HEK293 (cell line): Measurements from ENCODE around the gene LRRC34.
A peak's percentile ranks its signal among the peaks of the same experiment; 100 is the strongest.

Experiments
- CTCF ChIA-PET: fragments of 350-600 bp; formaldehyde crosslinking; extraction: SDS; loops from one replicate; lab custom pipeline; 2021; ENCODE audit warnings: antibody characterized with exemption; lab: Yijun Ruan, JAX
- POLR2A ChIA-PET: fragments of 300-600 bp; formaldehyde crosslinking; extraction: SDS; loops from one replicate; lab custom pipeline; 2020; ENCODE audit warnings: antibody characterized with exemption, inconsistent platforms; lab: Yijun Ruan, JAX
- H3K27ac ChIP-seq: fragments of 200-500 bp; sonication (Bioruptor generic); 2 replicates; pipeline ENCODE4 v1.5.1; 2014; ENCODE audit warnings: low read depth, low read length, control low read depth, inconsistent platforms; ENCODE audit errors: extremely low read depth
- H3K36me3 ChIP-seq, 2 experiments: fragments of 200-500 bp in 1 of 2; sonication (Bioruptor generic) in 1 of 2; 1 replicate in 1 of 2; 2 replicates in 1 of 2; pipeline ENCODE4 v1.5.1; 2014 to 2017; ENCODE audit warnings: inconsistent platforms in 2 of 2, low read length in 2 of 2; ENCODE audit not compliant: control insufficient read depth in 2 of 2, insufficient read depth in 1 of 2
- H3K4me1 ChIP-seq: fragments of 200-500 bp; sonication (Bioruptor generic); 2 replicates; pipeline ENCODE4 v1.5.1; 2014; ENCODE audit warnings: mild to moderate bottlenecking, low read length, inconsistent platforms; ENCODE audit not compliant: control insufficient read depth, insufficient read depth
- H3K4me3 ChIP-seq: 2 replicates; pipeline ENCODE4 v1.5.1; 2011; ENCODE audit warnings: low read depth, mild to moderate bottlenecking, control low read depth, low read length, moderate library complexity
- H3K9me3 ChIP-seq: fragments of 200-500 bp; sonication (Bioruptor generic); 2 replicates; pipeline ENCODE4 v1.5.1; 2014; ENCODE audit warnings: low read depth, low read length, inconsistent platforms; ENCODE audit not compliant: control insufficient read depth, insufficient read depth
- GLIS1 ChIP-seq: fragments of 450-650 bp; formaldehyde crosslinking; IDR thresholded peaks from 2 replicates; pipeline ENCODE4 v1.5.1; 2016; ENCODE audit warnings: missing biosample characterization, missing genetic modification characterization
- HOXD13 ChIP-seq: sonication (generic); formaldehyde crosslinking; IDR thresholded peaks from 2 replicates; pipeline ENCODE4 v1.8.0; 2022; ENCODE audit warnings: missing genetic modification reagents, borderline replicate concordance
- PRDM1 ChIP-seq: fragments of 450-650 bp; formaldehyde crosslinking; IDR thresholded peaks from 2 replicates; pipeline ENCODE4; 2016; ENCODE audit warnings: missing biosample characterization, missing genetic modification characterization
- WT1 ChIP-seq: fragments of 450-650 bp; formaldehyde crosslinking; IDR thresholded peaks from 2 replicates; pipeline ENCODE4 v1.5.1; 2016; ENCODE audit warnings: missing biosample characterization, missing genetic modification characterization
- ZBTB1 ChIP-seq: fragments of 450-650 bp; formaldehyde crosslinking; IDR thresholded peaks from 2 replicates; pipeline ENCODE4 v1.5.1; 2016; ENCODE audit warnings: missing biosample characterization, missing genetic modification characterization
- ZBTB20 ChIP-seq: fragments of 450-650 bp; formaldehyde crosslinking; IDR thresholded peaks from 2 replicates; pipeline ENCODE4 v1.5.1; 2016; ENCODE audit warnings: missing biosample characterization, missing genetic modification characterization
- ZBTB8A ChIP-seq: fragments of 450-650 bp; formaldehyde crosslinking; IDR thresholded peaks from 2 replicates; pipeline ENCODE4 v1.5.1; 2016; ENCODE audit warnings: missing biosample characterization, missing genetic modification characterization
- ZEB2 ChIP-seq: fragments of 450-650 bp; formaldehyde crosslinking; IDR thresholded peaks from 2 replicates; pipeline ENCODE4 v1.5.1; 2016; ENCODE audit warnings: missing biosample characterization, missing genetic modification characterization
- ZFP41 ChIP-seq: fragments of 450-650 bp; formaldehyde crosslinking; IDR thresholded peaks from 2 replicates; pipeline ENCODE4 v1.5.1; 2016; ENCODE audit warnings: missing biosample characterization, missing genetic modification characterization, borderline replicate concordance
- ZFP69B ChIP-seq: fragments of 450-650 bp; formaldehyde crosslinking; IDR thresholded peaks from 2 replicates; pipeline ENCODE4 v1.5.1; 2016; ENCODE audit warnings: missing biosample characterization, missing genetic modification characterization
- ZNF114 ChIP-seq: fragments of 450-650 bp; formaldehyde crosslinking; IDR thresholded peaks from 2 replicates; pipeline ENCODE4 v1.5.0; 2017; ENCODE audit warnings: missing biosample characterization, missing genetic modification characterization
- ZNF146 ChIP-seq: fragments of 450-650 bp; formaldehyde crosslinking; IDR thresholded peaks from 2 replicates; pipeline ENCODE4 v1.5.1; 2016; ENCODE audit warnings: missing biosample characterization, missing genetic modification characterization
- ZNF274 ChIP-seq, 2 experiments: fragments of 200-500 bp in 1 of 2; fragments of 450-650 bp in 1 of 2; sonication (Bioruptor generic) in 1 of 2; formaldehyde crosslinking in 1 of 2; IDR thresholded peaks; 2 replicates each; pipeline versions ENCODE4 v1.5.1 to v1.6.1; 2014 to 2016; ENCODE audit warnings: borderline replicate concordance in 1 of 2, inconsistent platforms in 1 of 2, low read length in 1 of 2, missing biosample characterization in 1 of 2, missing genetic modification characterization in 1 of 2
- ZNF292 ChIP-seq: fragments of 450-650 bp; formaldehyde crosslinking; IDR thresholded peaks from 2 replicates; pipeline ENCODE4 v1.5.1; 2016; ENCODE audit warnings: low read depth, missing biosample characterization, missing genetic modification characterization, borderline replicate concordance
- ZNF416 ChIP-seq: fragments of 450-650 bp; formaldehyde crosslinking; IDR thresholded peaks from 2 replicates; pipeline ENCODE4 v1.5.1; 2016; ENCODE audit warnings: missing biosample characterization, missing genetic modification characterization
- ZNF521 ChIP-seq: fragments of 450-650 bp; formaldehyde crosslinking; IDR thresholded peaks from 2 replicates; pipeline ENCODE4 v1.5.1; 2017; ENCODE audit warnings: missing biosample characterization, mild to moderate bottlenecking, missing genetic modification characterization
- ZNF664 ChIP-seq: fragments of 450-650 bp; formaldehyde crosslinking; IDR thresholded peaks from 2 replicates; pipeline ENCODE4 v1.5.1; 2016; ENCODE audit warnings: missing biosample characterization, missing genetic modification characterization
- ZNF747 ChIP-seq: fragments of 450-650 bp; formaldehyde crosslinking; IDR thresholded peaks from 2 replicates; pipeline ENCODE4 v1.5.1; 2016; ENCODE audit warnings: missing biosample characterization, missing genetic modification characterization
- ZNF76 ChIP-seq: fragments of 450-650 bp; formaldehyde crosslinking; IDR thresholded peaks from 2 replicates; pipeline ENCODE4; 2016; ENCODE audit warnings: low read depth, missing biosample characterization, missing genetic modification characterization, borderline replicate concordance
- ZNF776 ChIP-seq: fragments of 450-650 bp; formaldehyde crosslinking; IDR thresholded peaks from 2 replicates; pipeline ENCODE4 v1.5.0; 2017; ENCODE audit warnings: missing biosample characterization, missing genetic modification characterization, borderline replicate concordance
- ZNF777 ChIP-seq: fragments of 450-650 bp; formaldehyde crosslinking; IDR thresholded peaks from 2 replicates; pipeline ENCODE4 v1.5.1; 2017; ENCODE audit warnings: missing biosample characterization, missing genetic modification characterization, borderline replicate concordance
- ZNF843 ChIP-seq: fragments of 450-650 bp; formaldehyde crosslinking; IDR thresholded peaks from 2 replicates; pipeline ENCODE4 v1.5.1; 2016; ENCODE audit warnings: missing biosample characterization, missing genetic modification characterization
- ZXDB ChIP-seq: fragments of 450-650 bp; formaldehyde crosslinking; IDR thresholded peaks from 2 replicates; pipeline ENCODE4 v1.5.1; 2016; ENCODE audit warnings: missing biosample characterization, missing genetic modification characterization
- TF ChIP-seq, protein P1 (sequence below): fragments of 450-650 bp; formaldehyde crosslinking; conservative IDR thresholded peaks from 2 replicates; pipeline ENCODE4 v1.5.1; 2016; ENCODE audit warnings: low read depth, missing biosample characterization, missing genetic modification characterization
- TF ChIP-seq, protein P2 (sequence below): fragments of 450-650 bp; formaldehyde crosslinking; IDR thresholded peaks from 2 replicates; pipeline ENCODE4 v1.5.1; 2016; ENCODE audit warnings: missing biosample characterization, missing genetic modification characterization
- TF ChIP-seq, protein P3 (sequence below): IDR thresholded peaks from 2 replicates; pipeline ENCODE4 v1.6.1; 2011; ENCODE audit warnings: mild to moderate bottlenecking, low read depth, low read length, borderline replicate concordance
- TF ChIP-seq, protein P4 (sequence below): fragments of 450-650 bp; formaldehyde crosslinking; IDR thresholded peaks from 2 replicates; pipeline ENCODE4 v1.5.1; 2016; ENCODE audit warnings: missing biosample characterization, missing genetic modification characterization

Gene LRRC34

DNA sequence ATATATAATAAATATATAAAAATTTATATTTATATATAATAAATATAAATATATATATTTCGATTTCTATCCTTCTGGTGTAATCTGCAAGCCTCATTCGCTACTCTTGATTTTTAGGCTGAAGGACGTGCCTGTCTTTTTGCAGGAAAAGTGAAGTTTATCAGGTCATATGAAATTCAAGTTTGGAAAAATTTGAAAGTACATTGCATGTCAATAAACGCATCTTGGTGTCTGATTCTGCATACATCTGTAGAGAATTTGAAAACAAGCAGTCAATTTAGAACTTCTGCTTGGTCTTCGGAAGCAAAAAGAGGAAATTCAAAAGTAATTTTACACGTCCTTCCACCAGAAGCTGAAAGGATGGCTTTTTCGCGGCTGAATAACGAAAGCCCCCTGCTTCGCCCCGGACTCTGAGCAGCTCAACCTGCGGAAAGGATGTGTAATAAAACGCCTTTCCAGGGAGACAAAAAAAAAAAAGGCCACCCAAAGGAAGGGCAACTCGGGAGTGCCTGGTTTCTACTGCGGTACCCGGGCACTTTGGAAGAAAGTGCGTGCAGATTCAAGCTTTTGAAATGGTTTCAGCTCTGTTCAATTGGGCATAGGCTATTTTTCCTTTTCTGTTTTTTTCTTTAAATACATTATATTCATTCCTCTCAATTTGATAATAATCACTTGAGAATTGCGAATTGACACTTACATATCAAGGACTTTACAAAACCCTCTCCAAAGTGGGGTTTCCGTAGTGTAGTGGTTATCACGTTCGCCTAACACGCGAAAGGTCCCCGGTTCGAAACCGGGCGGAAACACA, 41.0 kb downstream of the LRRC34 start (continued):
- TF ChIP-seq ZNF747 (no peak), ZBTB1 (tag by site-specific recombination) (no peak), PRDM1 (tag by site-specific recombination) (peak; percentile 97), ZFP41 (tag by site-specific recombination) (no peak), GLIS1 (tag by site-specific recombination) (0 out of 2 replicates have a peak, but pooled peaks have one; percentile 8), ZNF776 (tag by site-specific recombination) (no peak), ZNF76 (peak; percentile 28; the same call in 1 of the 2 replicates), ZNF274 (IDR thresholded peaks at IDR 0.05; ENCODE audit: low read length) (no peak), ZNF274 (tag by site-specific recombination; IDR thresholded peaks at IDR 0.05; ENCODE audit: borderline replicate concordance) (no peak), ZNF416 (tag by site-specific recombination) (no peak), ZFP69B (tag by site-specific recombination) (peak; percentile 58; the same call in 1 of the 2 replicates), ZNF114 (tag by site-specific recombination) (no peak), ZNF843 (tag by site-specific recombination) (no peak), ZNF777 (no peak), HOXD13 (CRISPR knock-in tag) (no peak), ZBTB20 (tag by site-specific recombination) (peak; percentile 98), ZNF664 (tag by site-specific recombination) (0 out of 2 replicates have a peak, but pooled peaks have one; percentile 12)
- TF ChIP-seq, protein P1, sequence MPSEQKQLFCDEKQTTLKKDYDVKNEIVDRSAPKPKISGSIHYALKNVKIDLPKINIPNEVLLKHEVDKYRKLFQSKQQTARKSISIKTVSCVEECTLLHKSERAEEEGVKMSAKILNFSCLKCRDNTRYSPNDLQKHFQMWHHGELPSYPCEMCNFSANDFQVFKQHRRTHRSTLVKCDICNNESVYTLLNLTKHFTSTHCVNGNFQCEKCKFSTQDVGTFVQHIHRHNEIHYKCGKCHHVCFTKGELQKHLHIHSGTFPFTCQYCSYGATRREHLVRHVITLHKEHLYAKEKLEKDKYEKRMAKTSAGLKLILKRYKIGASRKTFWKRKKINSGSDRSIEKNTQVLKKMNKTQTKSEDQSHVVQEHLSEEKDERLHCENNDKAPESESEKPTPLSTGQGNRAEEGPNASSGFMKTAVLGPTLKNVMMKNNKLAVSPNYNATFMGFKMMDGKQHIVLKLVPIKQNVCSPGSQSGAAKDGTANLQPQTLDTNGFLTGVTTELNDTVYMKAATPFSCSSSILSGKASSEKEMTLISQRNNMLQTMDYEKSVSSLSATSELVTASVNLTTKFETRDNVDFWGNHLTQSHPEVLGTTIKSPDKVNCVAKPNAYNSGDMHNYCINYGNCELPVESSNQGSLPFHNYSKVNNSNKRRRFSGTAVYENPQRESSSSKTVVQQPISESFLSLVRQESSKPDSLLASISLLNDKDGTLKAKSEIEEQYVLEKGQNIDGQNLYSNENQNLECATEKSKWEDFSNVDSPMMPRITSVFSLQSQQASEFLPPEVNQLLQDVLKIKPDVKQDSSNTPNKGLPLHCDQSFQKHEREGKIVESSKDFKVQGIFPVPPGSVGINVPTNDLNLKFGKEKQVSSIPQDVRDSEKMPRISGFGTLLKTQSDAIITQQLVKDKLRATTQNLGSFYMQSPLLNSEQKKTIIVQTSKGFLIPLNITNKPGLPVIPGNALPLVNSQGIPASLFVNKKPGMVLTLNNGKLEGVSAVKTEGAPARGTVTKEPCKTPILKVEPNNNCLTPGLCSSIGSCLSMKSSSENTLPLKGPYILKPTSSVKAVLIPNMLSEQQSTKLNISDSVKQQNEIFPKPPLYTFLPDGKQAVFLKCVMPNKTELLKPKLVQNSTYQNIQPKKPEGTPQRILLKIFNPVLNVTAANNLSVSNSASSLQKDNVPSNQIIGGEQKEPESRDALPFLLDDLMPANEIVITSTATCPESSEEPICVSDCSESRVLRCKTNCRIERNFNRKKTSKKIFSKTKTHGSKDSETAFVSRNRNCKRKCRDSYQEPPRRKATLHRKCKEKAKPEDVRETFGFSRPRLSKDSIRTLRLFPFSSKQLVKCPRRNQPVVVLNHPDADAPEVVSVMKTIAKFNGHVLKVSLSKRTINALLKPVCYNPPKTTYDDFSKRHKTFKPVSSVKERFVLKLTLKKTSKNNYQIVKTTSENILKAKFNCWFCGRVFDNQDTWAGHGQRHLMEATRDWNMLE, result no peak
- TF ChIP-seq, all 188 proteins: peak for 26

DNA sequence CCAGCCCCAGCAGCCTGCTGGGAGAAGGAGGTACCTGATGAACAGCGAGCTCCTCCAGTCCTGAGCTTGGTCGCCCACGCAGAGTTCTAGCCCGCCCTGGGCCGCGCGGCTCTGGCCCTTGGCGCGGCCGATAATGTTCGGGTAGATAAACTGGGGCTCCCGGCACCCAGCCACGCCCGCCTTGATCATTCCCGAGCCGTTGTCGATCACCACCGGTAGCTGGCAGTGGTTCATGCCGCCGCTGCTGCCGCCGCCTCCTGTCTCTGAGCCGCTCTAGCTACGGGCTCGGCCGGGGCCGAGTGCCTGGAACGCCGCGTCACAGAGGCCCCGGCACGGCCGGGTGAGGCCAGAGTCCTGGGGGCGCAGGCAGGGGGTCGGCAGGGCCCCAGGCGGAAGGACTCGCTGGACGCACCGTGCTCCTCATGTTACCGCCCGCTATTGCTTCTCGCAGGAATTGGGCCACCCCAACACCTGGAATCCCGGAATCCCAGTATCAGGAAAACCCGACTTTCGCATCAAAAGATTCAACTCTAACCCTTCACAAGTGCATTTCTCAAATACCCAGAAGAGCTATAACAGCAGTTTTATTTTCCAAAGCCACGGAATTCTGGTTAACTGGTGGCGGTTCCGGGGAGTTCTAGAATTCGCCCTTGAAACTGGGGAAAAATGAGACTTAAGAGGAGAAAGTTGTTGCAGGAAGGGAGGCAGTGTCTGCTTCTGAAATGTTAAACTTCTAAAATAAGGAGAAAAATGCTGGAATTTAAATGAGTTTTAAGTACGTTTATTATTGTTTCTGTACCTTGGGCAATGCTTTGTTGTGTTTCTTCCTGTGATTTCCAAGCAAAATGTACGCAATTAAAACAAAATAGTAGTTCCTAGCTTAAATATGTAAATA, 43.2 kb downstream of the LRRC34 start, which contains the start of gene ACTRT3:
Gene ACTRT3 (minus strand): TSS at position 275 of the 895 bp plus-strand sequence. CDS start 41 bp downstream, at position 234.
- Histone ChIP-seq H3K9me3 (no peaks in the 10 kb centered on the region), H3K27ac (peak within 1 kb of the TSS; percentile 75), H3K36me3 (peaks cover 0 to 5% of the 10 kb centered on the region in 2 experiments; a peak in 1 of 3 replicates), H3K4me1 (no peaks in the 10 kb centered on the region), H3K4me3 (peak within 1 kb of the TSS; percentile 52)
- ChIA-PET POLR2A (interaction anchor here (0.6 to 1.1 kb wide), 6 partner anchors 42 to 622 kb away, joined by 3 to 4 read pairs (median 4); partner anchors contain the start of genes LRRC34, LRRIQ4 and SKIL), CTCF (interaction anchor here (0.9 kb wide), 1 partner anchor 9 kb away, joined by 3 read pairs; no protein-coding TSS in a partner anchor)
- peak; percentile 88 for TF ChIP-seq ZNF664 (tag by site-specific recombination)
- peak; percentile 80 for TF ChIP-seq ZEB2 (tag by site-specific recombination)
- TF ChIP-seq ZNF146 (tag by site-specific recombination), result no peak
- TF ChIP-seq, protein P2, sequence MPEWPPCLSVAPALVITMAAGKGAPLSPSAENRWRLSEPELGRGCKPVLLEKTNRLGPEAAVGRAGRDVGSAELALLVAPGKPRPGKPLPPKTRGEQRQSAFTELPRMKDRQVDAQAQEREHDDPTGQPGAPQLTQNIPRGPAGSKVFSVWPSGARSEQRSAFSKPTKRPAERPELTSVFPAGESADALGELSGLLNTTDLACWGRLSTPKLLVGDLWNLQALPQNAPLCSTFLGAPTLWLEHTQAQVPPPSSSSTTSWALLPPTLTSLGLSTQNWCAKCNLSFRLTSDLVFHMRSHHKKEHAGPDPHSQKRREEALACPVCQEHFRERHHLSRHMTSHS (tag by site-specific recombination), result no peak
- no peak for TF ChIP-seq ZNF292 (tag by site-specific recombination)
- TF ChIP-seq ZNF521, result no peak
- TF ChIP-seq ZXDB, result no peak
- TF ChIP-seq, protein P3, sequence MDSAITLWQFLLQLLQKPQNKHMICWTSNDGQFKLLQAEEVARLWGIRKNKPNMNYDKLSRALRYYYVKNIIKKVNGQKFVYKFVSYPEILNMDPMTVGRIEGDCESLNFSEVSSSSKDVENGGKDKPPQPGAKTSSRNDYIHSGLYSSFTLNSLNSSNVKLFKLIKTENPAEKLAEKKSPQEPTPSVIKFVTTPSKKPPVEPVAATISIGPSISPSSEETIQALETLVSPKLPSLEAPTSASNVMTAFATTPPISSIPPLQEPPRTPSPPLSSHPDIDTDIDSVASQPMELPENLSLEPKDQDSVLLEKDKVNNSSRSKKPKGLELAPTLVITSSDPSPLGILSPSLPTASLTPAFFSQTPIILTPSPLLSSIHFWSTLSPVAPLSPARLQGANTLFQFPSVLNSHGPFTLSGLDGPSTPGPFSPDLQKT, result no peak
- TF ChIP-seq WT1 (tag by site-specific recombination), result no peak
- TF ChIP-seq ZBTB8A, result peak; percentile 93
- TF ChIP-seq, protein P4, sequence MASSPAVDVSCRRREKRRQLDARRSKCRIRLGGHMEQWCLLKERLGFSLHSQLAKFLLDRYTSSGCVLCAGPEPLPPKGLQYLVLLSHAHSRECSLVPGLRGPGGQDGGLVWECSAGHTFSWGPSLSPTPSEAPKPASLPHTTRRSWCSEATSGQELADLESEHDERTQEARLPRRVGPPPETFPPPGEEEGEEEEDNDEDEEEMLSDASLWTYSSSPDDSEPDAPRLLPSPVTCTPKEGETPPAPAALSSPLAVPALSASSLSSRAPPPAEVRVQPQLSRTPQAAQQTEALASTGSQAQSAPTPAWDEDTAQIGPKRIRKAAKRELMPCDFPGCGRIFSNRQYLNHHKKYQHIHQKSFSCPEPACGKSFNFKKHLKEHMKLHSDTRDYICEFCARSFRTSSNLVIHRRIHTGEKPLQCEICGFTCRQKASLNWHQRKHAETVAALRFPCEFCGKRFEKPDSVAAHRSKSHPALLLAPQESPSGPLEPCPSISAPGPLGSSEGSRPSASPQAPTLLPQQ, result 0 out of 2 replicates have a peak, but pooled peaks have one; percentile 30
